Measurements from ENCODE around the gene HIVEP2. TPM values are rescaled to one million over a fixed set of nuclear protein-coding genes. Genes with fewer than 3 reads are reported as not detected.

HIVEP2 gene
- total and polyA plus RNA-seq, 2 donors (not counting 3 experiments of a cell fraction or from before 2014, with no cell fraction given), result 1.3 to 4.7 TPM

- no peak overlapping the region for H3K4me3 ChIP-seq (replicated peaks in 1 of 3; ENCODE audit: insufficient read depth in 1 of 3, low read depth in 1 of 3, low read length in 3 of 3)
- H3K4me1 ChIP-seq (ENCODE audit: control insufficient read depth, extremely low read depth, insufficient read depth, low read length), result peaks cover 31% of the 10 kb centered on the region
- DNase-seq (ENCODE audit: low read depth, low spot score) (no peak), FAIRE-seq (no peak)
- no TSS peak for BruUV-seq (replicated peaks)
- H3K36me3 ChIP-seq (ENCODE audit: control insufficient read depth in 2 of 2, extremely low read depth in 1 of 2, insufficient read depth in 2 of 2, low read length in 2 of 2), result no peaks in the 10 kb centered on the region
- H2AFZ ChIP-seq (ENCODE audit: low read depth, low read length), result no peak overlapping the region
- no peaks in the 10 kb centered on the region for H4K20me1 ChIP-seq (replicated peaks; ENCODE audit: control insufficient read depth, extremely low read depth, insufficient read depth, low read length)
- H3K9me3 ChIP-seq (replicated peaks; ENCODE audit: control insufficient read depth, insufficient read depth, low read length), result no peaks in the 10 kb centered on the region
- no peak overlapping the region for H3K9ac ChIP-seq (replicated peaks; ENCODE audit: extremely low read depth, insufficient read depth, low read length)
- no peaks in the 10 kb centered on the region for H3K27me3 ChIP-seq (ENCODE audit: control insufficient read depth in 2 of 2, insufficient read depth in 2 of 2, low read length in 2 of 2)
- CTCF ChIA-PET, result no interaction called here
- H3K27ac ChIP-seq (ENCODE audit: insufficient read depth, low read depth, low read length), result no peak overlapping the region
- intact Hi-C loops (cut with micrococcal nuclease), result no loop called here
- no peak for TF ChIP-seq EZH2 (IDR thresholded peaks at IDR 0.05; ENCODE audit: borderline replicate concordance, low read depth, low read length, severe bottlenecking)
- TF ChIP-seq CTCF (IDR thresholded peaks at IDR 0.05; ENCODE audit: extremely low read depth in 1 of 2, insufficient read depth in 1 of 2, low read depth in 1 of 2, low read length in 2 of 2), result peak in 1 of 2 donors; percentile 14
- dilution Hi-C loops (cut with MboI; ENCODE audit: extremely low pct_ligation_motif_present, low sequenced_read_pairs), result no loop called here
- no peaks in the 10 kb centered on the region for H3K79me2 ChIP-seq (ENCODE audit: control insufficient read depth, insufficient read depth, low read length)
- H3K4me2 ChIP-seq (ENCODE audit: insufficient read depth, low read length), result no peak overlapping the region
- no peaks in the 10 kb centered on the region for H3K9me1 ChIP-seq (replicated peaks; ENCODE audit: control insufficient read depth, extremely low read depth, insufficient read depth, low read length)
- POLR2A ChIA-PET, result no interaction called here
Observed at GRCh38 chr6:142822842-142823241, 122.1 kb downstream of the HIVEP2 start.

GRCh38 chr6:142822383-142822782 is 122.6 kb downstream of the HIVEP2 start:
- H4K20me1 ChIP-seq (replicated peaks; ENCODE audit: control insufficient read depth, extremely low read depth, insufficient read depth, low read length), result no peaks in the 10 kb centered on the region
- POLR2A ChIA-PET, result no interaction called here

More at GRCh38 chr6:142822383-142822782, 122.6 kb downstream of the HIVEP2 start:
- no peak overlapping the region for H3K27ac ChIP-seq (ENCODE audit: insufficient read depth, low read depth, low read length)
- no peaks in the 10 kb centered on the region for H3K27me3 ChIP-seq (ENCODE audit: control insufficient read depth in 2 of 2, insufficient read depth in 2 of 2, low read length in 2 of 2)
- H3K9ac ChIP-seq (replicated peaks; ENCODE audit: extremely low read depth, insufficient read depth, low read length), result no peak overlapping the region
- TF ChIP-seq FOS (IDR thresholded peaks at IDR 0.05; ENCODE audit: borderline replicate concordance, insufficient read depth, low read length) (no peak), JUN (IDR thresholded peaks at IDR 0.05; ENCODE audit: borderline replicate concordance, insufficient read depth, insufficient read length, low read depth) (no peak), EZH2 (IDR thresholded peaks at IDR 0.05; ENCODE audit: borderline replicate concordance, low read depth, low read length, severe bottlenecking) (no peak)
- intact Hi-C loops (cut with micrococcal nuclease) (no loop called here), dilution Hi-C loops (cut with MboI; ENCODE audit: extremely low pct_ligation_motif_present, low sequenced_read_pairs) (no loop called here)
- H3K9me1 ChIP-seq (replicated peaks; ENCODE audit: control insufficient read depth, extremely low read depth, insufficient read depth, low read length), result no peaks in the 10 kb centered on the region
- H3K4me3 ChIP-seq (replicated peaks in 1 of 3; ENCODE audit: insufficient read depth in 1 of 3, low read depth in 1 of 3, low read length in 3 of 3), result no peak overlapping the region
- H3K4me1 ChIP-seq (ENCODE audit: control insufficient read depth, extremely low read depth, insufficient read depth, low read length), result peaks cover 26% of the 10 kb centered on the region
- CTCF ChIA-PET, result no interaction called here
- no TSS peak for BruUV-seq (replicated peaks)
- no peaks in the 10 kb centered on the region for H3K9me3 ChIP-seq (replicated peaks; ENCODE audit: control insufficient read depth, insufficient read depth, low read length)
- H3K79me2 ChIP-seq (ENCODE audit: control insufficient read depth, insufficient read depth, low read length), result no peaks in the 10 kb centered on the region
- FAIRE-seq, result no peak
- H3K36me3 ChIP-seq (ENCODE audit: control insufficient read depth in 2 of 2, extremely low read depth in 1 of 2, insufficient read depth in 2 of 2, low read length in 2 of 2), result no peaks in the 10 kb centered on the region
- H3K4me2 ChIP-seq (ENCODE audit: insufficient read depth, low read length), result no peak overlapping the region
- no peak for DNase-seq (ENCODE audit: low read depth, low spot score)
- H2AFZ ChIP-seq (ENCODE audit: low read depth, low read length), result no peak overlapping the region
